ENCODE measurements around the gene TUSC2.
A peak's percentile ranks its signal among the peaks of the same experiment; 100 is the strongest.

Gene TUSC2

GRCh38 chr3:50334339-50335075, 6.5 kb upstream of the TUSC2 start:
- DNase-seq = no peak

DNA sequence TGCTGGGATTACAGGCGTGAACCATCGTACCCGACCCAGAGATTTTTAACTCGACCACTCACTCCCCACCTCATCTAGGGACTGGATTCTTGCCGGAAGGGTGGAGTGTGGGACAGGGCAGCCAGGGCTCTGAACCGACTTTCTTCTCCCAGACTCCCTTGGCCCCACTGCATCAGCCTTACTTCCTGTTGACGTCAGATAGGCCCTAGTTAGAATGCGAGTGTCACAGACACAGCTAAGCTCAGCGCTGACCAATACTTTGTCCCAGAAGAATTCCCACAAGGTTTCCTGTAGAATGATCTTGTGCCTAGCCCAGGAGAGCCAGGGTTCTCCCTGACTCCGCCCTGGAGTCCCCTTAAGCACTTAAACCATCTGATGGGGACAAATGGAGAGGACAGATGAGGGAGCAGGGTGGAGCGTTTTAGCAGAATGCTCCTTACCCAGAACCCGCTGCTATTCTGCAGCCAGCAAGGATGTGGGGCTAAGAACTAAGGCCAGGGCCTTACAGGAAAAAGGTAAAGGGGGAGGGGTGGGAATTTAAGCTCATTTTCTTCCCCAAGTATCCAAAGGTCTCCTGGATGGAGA, 5.8 kb upstream of the TUSC2 start:
- DNase-seq = no peak

GRCh38 chr3:50331364-50331907, 3.4 kb upstream of the TUSC2 start:
- DNase-seq = no peak

DNA sequence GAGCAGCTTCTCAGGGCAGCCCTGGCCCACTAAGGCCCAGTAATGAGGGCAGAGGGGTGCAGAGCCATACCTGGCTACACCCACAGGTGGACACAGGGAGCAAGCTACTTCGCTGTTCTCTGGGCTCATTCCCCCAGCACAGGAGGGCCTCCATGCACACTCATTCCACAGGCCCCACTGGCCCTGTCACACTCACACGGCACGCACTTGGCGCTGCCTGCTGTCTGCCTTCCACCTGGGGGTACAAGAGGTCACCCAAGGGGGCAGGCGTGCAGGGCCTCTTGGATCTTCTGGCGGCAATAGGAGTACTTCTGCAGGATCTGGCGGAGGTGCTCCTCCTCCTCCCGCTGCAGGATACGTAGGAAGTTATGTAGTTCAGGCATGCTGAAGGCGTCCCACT, 2.3 kb upstream of the TUSC2 start:
- no peak for DNase-seq

GRCh38 chr3:50327129-50327528, 894 bp downstream of the TUSC2 start:
- DNase-seq = no peak

DNA sequence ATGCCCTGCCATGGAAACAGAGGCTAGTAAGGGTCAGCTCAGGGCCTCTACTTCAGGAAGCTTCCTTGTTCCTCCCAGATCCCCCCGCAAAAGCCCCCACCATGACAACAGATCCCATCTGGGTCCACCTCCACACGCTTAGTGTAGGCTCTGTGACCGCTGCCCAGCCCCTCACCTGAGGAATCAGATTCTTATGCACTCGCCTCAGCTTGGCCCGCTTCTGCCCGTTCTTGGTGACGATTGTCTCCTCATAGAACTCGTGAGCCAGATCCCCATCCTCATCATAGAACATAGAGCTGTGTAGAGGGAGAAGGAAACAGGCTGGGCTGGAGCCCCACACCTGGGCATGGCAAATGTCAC, 1.9 kb downstream of the TUSC2 start:
- DNase-seq = no peak

GRCh38 chr3:50325497-50326181, 2.4 kb downstream of the TUSC2 start:
- no peak for DNase-seq

GRCh38 chr3:50325113-50325480, 2.9 kb downstream of the TUSC2 start:
- peak; percentile 44 for DNase-seq

DNA sequence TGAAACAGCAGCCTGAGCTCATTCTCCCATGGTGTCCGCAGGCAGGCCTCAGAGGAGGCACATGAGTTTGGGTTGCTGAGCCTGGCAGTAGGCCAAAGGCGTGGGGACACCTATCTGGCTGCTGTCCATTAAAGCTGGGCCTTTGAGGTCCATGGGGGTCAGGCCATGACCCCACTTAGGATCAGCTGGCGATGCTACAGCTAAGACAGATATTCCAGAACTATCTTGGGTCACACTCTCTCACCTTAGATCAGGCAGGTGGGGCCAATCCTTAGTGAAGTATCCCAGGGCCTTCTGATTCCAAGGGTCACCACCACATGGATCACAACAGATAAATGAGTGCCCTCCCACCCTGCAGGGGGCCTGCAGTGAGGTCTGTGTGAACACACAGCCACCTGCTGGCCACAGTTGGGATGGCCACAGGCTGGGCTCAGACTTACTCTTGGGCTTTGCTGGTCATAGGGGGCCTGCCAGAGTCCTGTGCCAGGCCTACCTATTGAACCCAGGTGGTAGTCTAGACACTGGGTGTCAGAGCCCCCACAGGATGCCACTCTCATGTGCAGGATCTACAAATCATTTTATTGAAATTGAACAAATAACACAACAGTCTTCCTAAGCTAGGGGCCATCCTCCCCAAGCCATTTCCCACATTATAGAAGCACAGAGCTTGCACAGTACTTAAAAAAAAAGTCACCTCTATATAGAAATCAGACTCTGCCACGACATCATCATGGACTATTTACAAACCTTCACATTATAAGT, 3.5 kb downstream of the TUSC2 start:
- peak; percentile 79 for DNase-seq

DNA sequence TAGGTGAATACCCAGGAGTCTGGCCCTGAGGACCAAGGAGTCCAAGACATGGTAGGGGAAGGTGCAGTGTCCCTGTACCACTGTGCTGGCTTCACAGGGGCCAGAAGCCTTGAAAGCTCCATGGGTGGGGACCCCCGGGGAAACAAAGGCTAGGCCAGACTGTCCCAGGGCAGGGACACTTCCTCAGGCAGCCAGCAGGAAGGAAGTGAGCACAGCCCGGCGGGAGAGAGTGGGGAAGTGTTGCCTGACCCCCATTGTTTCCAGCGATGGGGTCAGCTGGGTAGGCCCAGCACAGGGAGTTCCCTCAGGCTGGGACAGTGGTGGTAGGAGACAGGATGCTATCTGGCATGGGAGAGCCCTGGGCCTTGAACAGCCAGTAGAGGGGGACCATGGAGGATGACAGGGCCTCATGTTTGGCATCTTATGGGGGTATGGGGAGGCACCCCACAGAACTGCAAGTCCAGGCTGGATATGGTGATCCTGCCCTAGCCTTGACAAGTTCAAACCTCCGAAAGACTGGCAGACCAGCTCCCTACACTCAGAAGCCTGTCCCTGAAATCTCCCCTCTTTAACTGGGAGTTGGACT, 4.3 kb downstream of the TUSC2 start:
- DNase-seq = no peak

- no peak for DNase-seq
Observed at GRCh38 chr3:50323092-50323600, 4.9 kb downstream of the TUSC2 start.

DNA sequence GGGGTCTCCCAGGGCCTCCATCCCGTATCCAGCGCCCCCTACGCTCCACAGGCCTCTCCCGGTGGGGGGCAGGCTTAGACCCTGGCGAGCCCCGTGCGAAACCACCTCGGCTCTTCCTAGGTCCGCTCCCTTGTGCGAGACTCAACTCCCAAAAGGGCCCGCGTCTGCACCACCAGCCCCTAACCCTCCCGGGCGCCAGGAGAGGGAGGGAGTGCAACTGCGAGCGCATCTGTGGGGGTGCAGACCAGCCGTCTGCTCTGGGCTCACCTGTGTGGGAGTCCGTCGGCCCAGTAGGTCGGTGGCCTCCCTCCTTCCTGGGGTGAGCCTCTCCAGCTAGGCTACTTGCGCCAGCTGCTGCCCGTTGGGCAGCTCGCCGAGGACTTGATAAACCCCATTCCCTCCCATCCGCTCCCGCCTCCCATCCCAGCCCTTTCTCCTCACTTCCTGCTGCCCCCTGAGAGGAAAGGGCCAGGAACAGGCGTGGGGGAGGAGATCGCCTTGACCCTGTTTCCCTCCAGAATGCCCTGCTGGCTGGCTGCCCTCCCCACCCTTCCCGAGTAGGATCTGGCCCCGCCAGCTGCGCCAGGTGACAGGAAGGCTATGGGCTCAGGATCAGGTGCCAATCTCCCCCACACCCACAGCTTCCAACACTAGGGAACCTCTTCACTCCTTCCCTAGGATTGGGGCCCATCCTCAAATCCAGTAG, 5.5 kb downstream of the TUSC2 start, which contains the start of gene HYAL2:
HYAL2 (minus strand) TSS at position 360 of the 706 bp plus-strand sequence. CDS start 2,256 bp downstream, outside the sequence.
- DNase-seq = no peak

DNA sequence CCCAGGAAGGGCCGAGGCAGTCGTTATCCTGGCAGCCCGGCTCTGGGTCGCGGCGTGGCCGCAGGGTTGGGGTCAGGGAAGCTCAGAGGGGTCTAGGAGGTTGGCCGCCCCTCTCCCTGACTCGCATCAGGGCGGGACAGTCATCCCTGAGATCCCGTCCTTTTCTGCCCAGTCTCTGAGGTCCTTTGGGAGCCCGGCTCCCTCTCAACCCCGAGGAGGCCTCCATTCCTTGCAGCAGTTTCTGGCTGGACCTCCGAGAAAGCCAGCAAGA, 6.0 kb downstream of the TUSC2 start:
- DNase-seq = no peak

- peak; percentile 87 for DNase-seq
Observed at GRCh38 chr3:50321336-50322114, 6.5 kb downstream of the TUSC2 start.

GRCh38 chr3:50320853-50321335, 7.1 kb downstream of the TUSC2 start:
- DNase-seq = peak; percentile 62

DNA sequence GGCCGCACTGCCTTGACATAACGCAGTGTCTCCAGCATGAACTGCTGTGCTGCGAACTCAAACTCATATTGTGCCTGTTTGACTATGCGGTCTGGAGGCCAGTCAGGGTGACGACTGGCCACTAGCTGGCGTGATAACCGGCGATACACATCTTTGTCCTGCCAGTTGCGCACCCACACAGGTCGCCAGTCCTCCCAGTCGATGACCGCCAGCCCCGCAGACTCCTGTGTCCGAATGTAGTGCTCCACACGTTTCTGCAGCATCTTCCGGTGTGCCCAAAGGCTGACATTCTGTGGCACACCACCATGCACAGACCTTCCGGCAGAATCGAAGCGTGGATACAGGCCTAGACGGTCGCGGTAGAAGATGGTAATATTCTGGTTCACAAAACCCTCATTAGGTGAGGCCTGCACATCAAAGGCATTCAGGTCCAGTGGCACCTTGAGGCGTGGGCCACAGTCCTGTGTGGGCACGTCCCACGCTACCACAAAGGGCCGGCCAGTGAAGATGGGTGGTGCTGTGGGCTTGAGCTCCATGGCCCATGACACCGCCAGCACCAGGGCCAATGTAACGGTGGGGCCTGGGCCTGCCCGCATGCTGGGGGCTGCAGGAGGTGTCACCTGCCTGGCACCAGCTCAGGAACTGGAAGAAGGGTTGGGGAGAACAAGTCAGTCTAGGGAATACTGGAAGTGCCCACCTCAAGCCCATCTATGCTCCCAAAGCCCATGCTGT, 8.0 kb downstream of the TUSC2 start:
- DNase-seq = no peak

DNA sequence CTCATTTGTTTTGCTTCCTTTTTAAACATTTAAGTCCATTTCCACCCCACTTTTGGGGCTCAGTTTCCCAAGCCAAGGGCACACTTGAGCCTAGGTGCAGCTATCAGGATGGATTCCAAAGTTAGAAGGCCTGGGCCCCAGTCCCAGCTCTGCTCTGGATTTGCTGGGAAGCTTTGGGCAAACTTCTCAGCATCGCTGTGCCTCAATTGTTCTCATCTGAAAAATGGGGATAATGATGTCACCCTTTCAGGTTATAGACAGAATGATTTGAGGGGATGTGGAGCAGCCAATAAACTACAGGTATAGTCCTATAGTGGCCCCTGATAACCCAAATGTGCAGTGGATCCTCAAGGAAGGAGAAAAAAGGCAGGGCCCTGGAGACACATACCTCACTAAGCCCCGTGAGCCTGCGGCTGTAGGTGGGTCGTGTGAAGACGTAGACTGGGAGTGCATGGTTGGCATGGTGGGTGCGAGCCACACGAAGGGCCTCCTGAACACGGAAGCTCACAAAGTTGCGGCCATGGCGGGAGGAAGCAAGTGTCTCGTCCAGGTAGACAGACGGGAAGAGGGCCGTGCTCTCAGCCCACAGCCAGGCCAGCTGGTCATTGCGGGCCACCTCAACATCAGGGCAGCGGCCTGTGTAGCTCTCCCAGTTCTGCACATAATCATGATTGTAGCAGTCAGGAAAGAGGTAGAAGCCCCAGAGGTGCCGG, 8.7 kb downstream of the TUSC2 start:
- DNase-seq = no peak

- DNase-seq = no peak
Observed at GRCh38 chr3:50318615-50319014, 9.4 kb downstream of the TUSC2 start.

DNA sequence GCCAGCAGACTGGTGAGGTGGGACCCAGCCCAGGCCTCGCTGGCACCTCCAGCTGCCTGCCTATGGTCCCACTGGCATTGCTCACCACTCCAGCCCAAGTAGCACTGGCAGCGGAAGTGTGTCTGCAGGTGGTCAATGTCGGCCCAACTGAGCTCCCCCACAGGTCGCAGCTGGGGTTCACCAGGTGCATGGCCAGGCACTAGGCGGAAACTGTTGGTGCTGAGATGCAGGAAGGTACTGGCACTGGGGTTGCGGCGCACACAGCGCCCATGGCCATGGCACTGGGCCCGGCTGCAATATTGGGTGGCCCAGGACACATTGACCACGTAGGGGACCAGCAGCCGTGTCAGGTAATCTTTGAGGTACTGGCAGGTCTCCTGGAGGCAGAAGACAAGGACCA, 9.9 kb downstream of the TUSC2 start:
- DNase-seq = no peak

- DNase-seq = no peak
Observed at GRCh38 chr3:50317300-50317699, 10.7 kb downstream of the TUSC2 start.

All from hematopoietic multipotent progenitor cell treated with erythropoietin and hydrocortisone succinate and interleukin-3 and kit ligand, for 8 days (in vitro differentiated cells).